ENCODE results near the gene MARK3.

Gene MARK3

GRCh38 chr14:103532216-103533136, 147.3 kb downstream of the MARK3 start:
- Histone ChIP-seq H3K27me3 (ENCODE audit: insufficient read depth, poor library complexity, severe bottlenecking) (no peaks in the 10 kb centered on the region), H3K4me3 (replicated peaks; ENCODE audit: insufficient read depth, low read length) (no peak overlapping the region), H3K27ac (replicated peaks) (no peak overlapping the region)
- DNase-seq (ENCODE audit: low read depth in 1 of 2, low spot score in 1 of 2), result no peak
- TF ChIP-seq GABPA (IDR thresholded peaks at IDR 0.05; ENCODE audit: low read depth), result no peak
- TF ChIP-seq, protein P1, sequence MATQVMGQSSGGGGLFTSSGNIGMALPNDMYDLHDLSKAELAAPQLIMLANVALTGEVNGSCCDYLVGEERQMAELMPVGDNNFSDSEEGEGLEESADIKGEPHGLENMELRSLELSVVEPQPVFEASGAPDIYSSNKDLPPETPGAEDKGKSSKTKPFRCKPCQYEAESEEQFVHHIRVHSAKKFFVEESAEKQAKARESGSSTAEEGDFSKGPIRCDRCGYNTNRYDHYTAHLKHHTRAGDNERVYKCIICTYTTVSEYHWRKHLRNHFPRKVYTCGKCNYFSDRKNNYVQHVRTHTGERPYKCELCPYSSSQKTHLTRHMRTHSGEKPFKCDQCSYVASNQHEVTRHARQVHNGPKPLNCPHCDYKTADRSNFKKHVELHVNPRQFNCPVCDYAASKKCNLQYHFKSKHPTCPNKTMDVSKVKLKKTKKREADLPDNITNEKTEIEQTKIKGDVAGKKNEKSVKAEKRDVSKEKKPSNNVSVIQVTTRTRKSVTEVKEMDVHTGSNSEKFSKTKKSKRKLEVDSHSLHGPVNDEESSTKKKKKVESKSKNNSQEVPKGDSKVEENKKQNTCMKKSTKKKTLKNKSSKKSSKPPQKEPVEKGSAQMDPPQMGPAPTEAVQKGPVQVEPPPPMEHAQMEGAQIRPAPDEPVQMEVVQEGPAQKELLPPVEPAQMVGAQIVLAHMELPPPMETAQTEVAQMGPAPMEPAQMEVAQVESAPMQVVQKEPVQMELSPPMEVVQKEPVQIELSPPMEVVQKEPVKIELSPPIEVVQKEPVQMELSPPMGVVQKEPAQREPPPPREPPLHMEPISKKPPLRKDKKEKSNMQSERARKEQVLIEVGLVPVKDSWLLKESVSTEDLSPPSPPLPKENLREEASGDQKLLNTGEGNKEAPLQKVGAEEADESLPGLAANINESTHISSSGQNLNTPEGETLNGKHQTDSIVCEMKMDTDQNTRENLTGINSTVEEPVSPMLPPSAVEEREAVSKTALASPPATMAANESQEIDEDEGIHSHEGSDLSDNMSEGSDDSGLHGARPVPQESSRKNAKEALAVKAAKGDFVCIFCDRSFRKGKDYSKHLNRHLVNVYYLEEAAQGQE (IDR thresholded peaks at IDR 0.05; ENCODE audit: insufficient replicate concordance, low read depth), result no peak
- no peak for TF ChIP-seq CTCF (IDR thresholded peaks at IDR 0.05; ENCODE audit: insufficient read depth, low read length)
- TF ChIP-seq SPI1 (IDR thresholded peaks at IDR 0.05; ENCODE audit: borderline replicate concordance, low read depth), result no peak
- TF ChIP-seq POLR2AphosphoS5 (IDR thresholded peaks at IDR 0.05; ENCODE audit: low read depth), result no peak

DNA sequence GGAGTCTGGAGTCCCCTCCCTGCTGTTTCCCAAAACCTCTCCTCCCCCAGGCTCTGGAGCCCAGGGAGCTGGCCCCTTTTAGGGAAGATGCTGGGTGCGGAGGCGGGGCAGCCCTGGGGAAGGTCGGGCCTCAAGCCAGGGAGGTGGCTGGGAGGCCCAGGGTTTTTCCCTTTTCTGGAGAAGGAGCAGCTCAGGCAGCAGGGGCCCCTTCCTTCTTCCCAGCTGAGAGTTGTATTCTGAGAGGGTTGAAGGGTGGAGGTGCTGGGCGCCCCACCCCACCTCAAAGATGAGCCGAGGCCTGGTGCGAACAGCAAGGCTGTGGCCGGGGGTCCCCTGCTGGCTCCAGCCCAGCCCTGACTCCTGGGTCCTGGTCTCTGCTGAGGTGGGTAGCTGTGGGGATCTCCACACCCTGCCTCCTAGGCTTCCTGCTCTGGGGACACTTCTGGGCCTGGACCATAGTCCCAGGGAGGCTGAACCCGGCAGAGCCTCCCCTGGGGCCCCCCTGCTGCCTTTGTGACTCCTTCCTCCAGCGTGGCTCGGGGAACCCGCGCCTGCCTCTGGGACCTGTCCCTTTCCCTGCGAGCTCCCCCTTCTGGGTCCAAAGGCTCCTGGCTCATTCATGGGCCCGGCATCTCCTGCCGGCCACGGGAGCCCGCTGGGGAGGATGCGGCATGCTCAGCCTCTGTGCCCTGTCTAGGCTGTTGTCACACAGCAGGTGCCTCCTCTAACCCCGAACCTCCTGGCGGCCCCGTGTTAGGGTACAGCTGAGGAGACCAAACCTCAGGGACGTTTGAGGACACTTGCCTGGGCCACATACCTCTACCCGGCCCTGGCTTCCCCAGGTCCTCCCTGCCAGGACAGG, 148.2 kb downstream of the MARK3 start:
- H3K4me3 ChIP-seq (replicated peaks; ENCODE audit: insufficient read depth, low read length), result no peak overlapping the region
- DNase-seq (ENCODE audit: low read depth in 1 of 2, low spot score in 1 of 2), result no peak
- TF ChIP-seq, protein P1 (IDR thresholded peaks at IDR 0.05; ENCODE audit: insufficient replicate concordance, low read depth), result no peak
- TF ChIP-seq SPI1 (IDR thresholded peaks at IDR 0.05; ENCODE audit: borderline replicate concordance, low read depth) (no peak), POLR2AphosphoS5 (IDR thresholded peaks at IDR 0.05; ENCODE audit: low read depth) (no peak), GABPA (IDR thresholded peaks at IDR 0.05; ENCODE audit: low read depth) (no peak), CTCF (IDR thresholded peaks at IDR 0.05; ENCODE audit: insufficient read depth, low read length) (no peak)

GRCh38 chr14:103533999-103534575, 148.9 kb downstream of the MARK3 start:
- TF ChIP-seq GABPA (IDR thresholded peaks at IDR 0.05; ENCODE audit: low read depth) (no peak), POLR2AphosphoS5 (IDR thresholded peaks at IDR 0.05; ENCODE audit: low read depth) (no peak), SPI1 (IDR thresholded peaks at IDR 0.05; ENCODE audit: borderline replicate concordance, low read depth) (no peak), CTCF (IDR thresholded peaks at IDR 0.05; ENCODE audit: insufficient read depth, low read length) (no peak)
- TF ChIP-seq, protein P1 (IDR thresholded peaks at IDR 0.05; ENCODE audit: insufficient replicate concordance, low read depth), result no peak
- Histone ChIP-seq H3K27me3 (ENCODE audit: insufficient read depth, poor library complexity, severe bottlenecking) (peaks cover 7% of the 10 kb centered on the region), H3K27ac (replicated peaks) (no peak overlapping the region), H3K4me3 (replicated peaks; ENCODE audit: insufficient read depth, low read length) (no peak overlapping the region)
- no peak for DNase-seq (ENCODE audit: low read depth in 1 of 2, low spot score in 1 of 2)

More for the DNA sequence above, 148.2 kb downstream of the MARK3 start:
- Histone ChIP-seq H3K27ac (replicated peaks) (no peak overlapping the region), H3K27me3 (ENCODE audit: insufficient read depth, poor library complexity, severe bottlenecking) (no peaks in the 10 kb centered on the region)

All from HL-60 (cell line).